DMS 273 (cell line): Measurements from ENCODE around the gene SPATA16.

Experiments
- DNase-seq: peaks from one replicate; lab custom pipeline; 2025; ENCODE audit not compliant: unreplicated experiment; lab: John Stamatoyannopoulos, UW

The SPATA16 gene

GRCh38 chr3:172846103-172846561, 294.9 kb downstream of the SPATA16 start:
- no peak for DNase-seq

DNA sequence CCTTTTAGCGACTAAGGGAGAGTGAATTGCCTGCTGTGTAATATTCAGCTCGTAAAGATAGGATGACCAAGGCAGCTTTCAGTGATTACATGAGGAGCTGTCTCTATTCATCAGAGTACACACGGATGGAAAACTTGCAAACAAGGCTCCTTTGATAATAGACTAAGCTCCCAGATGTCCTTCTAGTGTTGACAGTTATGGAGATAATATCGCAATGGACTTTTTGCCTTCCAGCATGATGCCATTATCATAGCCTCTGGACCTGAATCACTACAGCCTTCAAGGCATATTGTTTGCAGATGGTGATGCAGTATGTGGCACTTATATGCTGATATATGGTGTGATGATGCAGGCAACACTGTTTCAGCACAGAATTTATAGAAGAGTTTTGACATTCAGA, 296.6 kb downstream of the SPATA16 start:
- DNase-seq, result no peak

DNA sequence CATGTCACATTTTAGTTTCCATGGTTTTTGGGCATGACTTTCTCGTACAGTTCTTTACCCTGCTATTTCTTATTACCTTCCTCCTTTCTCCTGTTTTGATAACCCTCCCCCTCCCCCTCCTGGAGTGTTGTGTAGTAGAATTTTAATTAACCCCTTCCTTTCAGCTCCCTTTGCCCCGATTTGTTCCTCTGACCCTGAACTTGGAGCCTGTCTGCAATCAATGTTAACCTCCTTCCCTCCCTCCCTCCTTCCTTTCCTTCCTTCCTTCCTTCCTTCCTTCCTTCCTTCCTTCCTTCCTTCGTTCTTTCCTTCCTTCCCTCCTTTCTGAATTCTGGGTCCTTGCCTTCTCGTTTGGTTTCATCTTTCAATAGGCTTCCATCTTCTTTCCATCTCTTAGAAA, 300.1 kb downstream of the SPATA16 start:
- no peak for DNase-seq

DNA sequence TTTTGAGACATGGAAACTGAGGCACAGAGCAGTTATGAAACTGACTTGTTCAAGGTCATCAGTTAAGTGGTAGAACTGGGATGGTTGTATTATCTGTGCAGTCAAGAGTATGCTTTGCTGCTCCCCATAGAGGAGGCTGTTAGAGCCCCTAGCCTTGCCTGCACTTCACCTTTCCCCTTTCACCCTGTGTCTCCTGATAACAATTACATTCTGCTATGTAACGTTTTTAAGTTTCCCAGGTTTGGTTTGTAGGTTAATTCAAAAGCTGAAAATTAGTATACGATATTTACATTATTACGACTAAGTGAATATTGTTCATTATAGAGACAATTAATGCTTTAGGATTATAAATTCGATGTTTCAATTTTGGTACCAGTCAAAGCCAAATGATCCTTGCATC, 300.6 kb downstream of the SPATA16 start:
- no peak for DNase-seq

- peak; percentile 78 for DNase-seq
Observed at GRCh38 chr3:172839679-172840078, 301.4 kb downstream of the SPATA16 start.
